HG02642 (cell line): ENCODE measurements around the gene PSMB9.
"Not testable (repeated sequence)": the region's sequence is repeated elsewhere in the genome, so short reads cannot be mapped to it uniquely, and the experiment has no call there.

Experiments used
- ATAC-seq: cut with Tn5 transposase; IDR thresholded peaks from one replicate; pipeline ENCODE4 v1.9.1; 2021; ENCODE audit warnings: mild to moderate bottlenecking; ENCODE audit not compliant: unreplicated experiment, poor library complexity

The PSMB9 gene

GRCh38 chr6:32855467-32856174 is 1.6 kb downstream of the PSMB9 start:
- ATAC-seq: no peak

GRCh38 chr6:32857156-32857891 is 3.3 kb downstream of the PSMB9 start:
- ATAC-seq: no peak

GRCh38 chr6:32858194-32858593 is 4.2 kb downstream of the PSMB9 start:
- no peak for ATAC-seq

- ATAC-seq: no peak
Measured at GRCh38 chr6:32860674-32861073, 6.7 kb downstream of the PSMB9 start.

- no peak for ATAC-seq
Measured at GRCh38 chr6:32862725-32863124, 8.7 kb downstream of the PSMB9 start.

- no peak for ATAC-seq
Measured at GRCh38 chr6:32865724-32866443, 11.9 kb downstream of the PSMB9 start.

- ATAC-seq: peak; percentile 50
Measured at GRCh38 chr6:32867022-32867477, 13.1 kb downstream of the PSMB9 start.

- ATAC-seq: peak; percentile 17
Measured at GRCh38 chr6:32867554-32868256, 13.7 kb downstream of the PSMB9 start.

- ATAC-seq: no peak
Measured at GRCh38 chr6:32868257-32868788, 14.3 kb downstream of the PSMB9 start.

GRCh38 chr6:32873947-32874346 is 20.0 kb downstream of the PSMB9 start:
- not testable (repeated sequence) for ATAC-seq

GRCh38 chr6:32876603-32877002 is 22.6 kb downstream of the PSMB9 start:
- no peak for ATAC-seq

GRCh38 chr6:32879691-32880090 is 25.7 kb downstream of the PSMB9 start:
- ATAC-seq: no peak

- ATAC-seq: not testable (repeated sequence)
Measured at GRCh38 chr6:32880962-32881361, 27.0 kb downstream of the PSMB9 start.

- no peak for ATAC-seq
Measured at GRCh38 chr6:32882879-32883250, 28.9 kb downstream of the PSMB9 start.

GRCh38 chr6:32883789-32884188 is 29.8 kb downstream of the PSMB9 start:
- ATAC-seq: no peak

- no peak for ATAC-seq
Measured at GRCh38 chr6:32885698-32886286, 31.8 kb downstream of the PSMB9 start.

GRCh38 chr6:32886681-32887383 is 32.8 kb downstream of the PSMB9 start:
- ATAC-seq: no peak

- ATAC-seq: no peak
Measured at GRCh38 chr6:32887616-32888015, 33.6 kb downstream of the PSMB9 start.

GRCh38 chr6:32888576-32888975 is 34.6 kb downstream of the PSMB9 start:
- no peak for ATAC-seq
